Activated CD4-positive, CD25-positive, alpha-beta regulatory T cell (primary cell): ENCODE measurements around the gene ANKH.

Source experiments
- DNase-seq, 4 experiments: peaks; one replicate each; lab custom pipeline; 2025; lab: John Stamatoyannopoulos, UW

The ANKH gene

DNA sequence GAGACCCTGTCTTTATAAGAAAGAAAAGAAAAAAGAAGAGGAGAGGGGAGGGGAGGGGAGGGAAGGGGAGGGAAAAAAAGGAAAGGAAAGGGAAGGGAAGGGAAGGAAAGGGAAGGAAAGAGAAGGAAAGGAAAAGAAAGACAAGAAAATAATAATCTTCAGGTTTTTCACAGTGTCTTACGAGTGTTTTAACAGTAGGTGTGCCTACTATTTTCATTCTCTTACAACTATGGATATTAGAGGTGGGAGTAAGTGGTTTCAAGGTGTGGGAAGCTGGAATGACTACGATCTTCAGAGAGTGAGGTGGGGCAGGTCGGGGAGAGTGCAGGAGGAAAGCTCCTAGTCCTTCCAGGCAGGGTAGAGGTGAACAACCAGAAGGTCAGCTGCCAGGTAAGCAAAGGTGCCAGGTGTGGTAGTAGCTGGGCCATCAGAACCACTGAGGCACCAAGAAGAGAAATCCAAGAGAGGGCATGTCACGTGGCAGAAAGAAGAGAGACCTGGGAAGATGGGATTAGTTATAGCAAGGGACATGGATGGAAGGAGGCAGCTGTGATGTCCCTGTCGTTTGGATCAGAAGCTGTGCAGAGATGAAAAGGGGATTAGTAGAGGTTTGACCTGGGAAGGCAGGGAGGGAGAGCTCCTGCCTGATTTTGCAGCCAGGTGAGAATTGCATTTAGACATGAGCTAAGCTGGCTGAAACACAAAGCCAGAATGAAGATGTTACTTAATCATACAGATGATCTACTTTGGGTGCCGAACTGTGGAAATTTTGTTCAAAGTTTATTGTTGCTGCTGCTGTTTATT lies 111.6 kb downstream of the ANKH start:
- no peak for DNase-seq

DNA sequence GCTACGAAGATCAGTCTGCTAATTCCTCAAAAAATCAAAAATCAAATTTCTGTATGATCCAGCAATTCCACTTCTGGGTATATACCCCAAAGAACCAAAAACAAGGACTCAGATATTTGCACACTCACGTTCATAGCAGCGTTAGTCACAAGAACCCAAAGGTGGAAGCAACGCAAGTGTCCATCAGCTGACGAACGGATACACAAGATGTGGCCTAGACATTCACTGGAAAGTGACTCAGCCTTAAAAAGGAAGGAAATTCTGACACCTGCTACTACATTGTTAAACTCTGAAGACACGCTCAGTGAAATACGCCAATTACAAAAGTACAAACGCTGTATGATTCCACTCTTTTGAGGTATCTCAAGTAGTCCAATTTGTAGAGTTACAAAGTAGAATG lies 113.7 kb downstream of the ANKH start:
- no peak for DNase-seq

DNA sequence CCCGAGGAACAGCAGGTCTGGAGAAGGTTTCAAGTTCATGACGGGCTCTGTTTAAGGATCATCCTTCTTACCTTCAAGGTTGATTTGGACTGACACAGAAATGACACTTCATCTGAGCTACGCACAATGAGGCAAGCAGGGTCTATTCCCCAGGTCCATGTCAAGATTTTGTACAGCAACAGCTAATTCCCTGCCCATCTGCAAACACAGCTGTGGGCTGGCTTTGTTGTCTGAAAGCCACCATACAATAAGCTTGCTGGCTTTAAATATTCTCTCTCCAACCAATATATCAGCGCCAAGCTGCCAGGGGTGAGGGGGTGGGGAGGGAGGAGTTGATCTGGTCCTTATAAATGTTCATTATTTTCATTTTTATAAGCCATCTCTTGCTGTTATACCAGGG lies 115.1 kb downstream of the ANKH start:
- DNase-seq, result no peak

DNA sequence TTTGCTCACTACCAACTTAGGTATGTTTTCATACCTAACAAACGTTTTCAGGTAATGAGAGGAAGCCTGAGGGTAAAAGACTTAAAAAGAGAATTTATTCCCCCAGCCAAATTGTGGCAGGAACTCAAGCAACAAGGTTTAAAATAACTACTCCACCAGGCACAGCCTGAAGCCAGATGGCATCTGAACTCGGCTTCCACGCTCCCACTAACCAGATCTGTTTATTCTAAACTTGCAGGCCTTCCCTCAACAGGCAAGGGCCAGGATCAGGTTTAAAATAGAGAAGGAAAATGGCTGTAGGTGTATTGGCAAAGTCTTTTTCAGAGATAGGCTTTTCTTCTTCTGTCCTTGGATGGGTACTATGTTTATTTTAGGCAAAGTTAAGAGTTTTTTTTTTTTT lies 117.6 kb downstream of the ANKH start:
- DNase-seq, result no peak

DNA sequence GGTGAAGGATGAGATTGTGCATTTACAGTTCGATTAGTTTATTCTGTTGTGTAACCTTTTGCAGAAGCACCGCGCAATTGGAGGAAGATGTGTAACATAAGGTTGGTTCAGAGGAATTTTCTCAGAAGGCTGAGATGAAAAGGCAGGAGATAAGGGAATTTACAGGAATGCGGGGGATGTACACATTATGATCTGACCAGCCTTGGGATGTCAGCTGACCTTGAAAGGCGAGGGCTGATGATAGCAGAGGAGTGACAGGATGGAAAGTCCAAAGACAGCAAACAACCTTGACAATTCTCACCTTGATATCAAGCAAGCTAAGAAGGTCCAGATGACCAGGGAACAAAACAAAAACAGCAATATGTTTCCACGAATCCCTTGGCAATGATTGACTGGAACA lies 118.3 kb downstream of the ANKH start:
- no peak for DNase-seq

DNA sequence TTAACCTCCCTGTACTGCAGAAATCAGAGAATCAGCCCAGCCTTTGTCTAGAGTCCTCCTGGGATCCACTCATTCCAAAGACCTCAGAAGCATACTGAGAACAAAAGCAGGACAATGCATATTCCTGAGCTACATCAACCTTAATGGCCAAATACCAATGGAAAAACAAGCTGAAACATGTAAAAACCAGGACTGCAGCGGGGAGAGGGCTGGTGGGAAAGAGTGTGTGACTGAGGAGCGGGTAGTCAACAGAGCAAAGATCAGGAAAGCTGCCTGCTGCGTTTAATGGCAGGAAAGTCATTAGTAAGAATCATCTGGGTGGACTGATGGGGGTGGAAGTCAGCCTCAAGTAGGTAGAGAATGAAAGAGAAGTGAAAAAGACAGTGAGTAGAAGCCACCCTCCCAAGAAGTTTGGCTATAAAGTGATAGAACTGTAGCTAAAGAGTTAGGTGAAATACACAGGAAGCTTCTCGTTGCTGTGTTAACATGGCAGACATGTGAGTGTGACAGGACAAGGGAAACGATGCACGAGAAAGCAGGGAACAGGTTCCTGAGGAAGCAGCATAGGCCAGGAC lies 119.0 kb downstream of the ANKH start:
- no peak for DNase-seq

DNA sequence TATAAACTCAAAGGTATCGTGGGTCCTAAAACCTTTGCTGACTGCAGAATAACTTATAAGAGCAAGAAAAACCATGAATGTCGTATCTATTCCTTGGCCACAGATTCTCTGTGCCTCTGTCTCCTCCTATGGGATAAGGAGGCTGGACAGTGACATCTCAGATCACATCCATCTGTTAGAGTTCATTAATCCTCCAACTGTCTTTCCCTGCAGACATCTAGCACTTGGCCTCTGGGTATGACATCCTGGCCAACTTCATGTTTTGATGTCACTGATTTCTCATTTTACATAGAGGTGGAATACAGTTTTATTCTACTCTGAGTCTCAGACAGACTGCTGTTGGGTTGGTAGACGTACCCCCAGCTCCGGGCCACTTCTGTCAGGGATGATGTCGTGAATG lies 120.9 kb downstream of the ANKH start:
- no peak for DNase-seq

DNA sequence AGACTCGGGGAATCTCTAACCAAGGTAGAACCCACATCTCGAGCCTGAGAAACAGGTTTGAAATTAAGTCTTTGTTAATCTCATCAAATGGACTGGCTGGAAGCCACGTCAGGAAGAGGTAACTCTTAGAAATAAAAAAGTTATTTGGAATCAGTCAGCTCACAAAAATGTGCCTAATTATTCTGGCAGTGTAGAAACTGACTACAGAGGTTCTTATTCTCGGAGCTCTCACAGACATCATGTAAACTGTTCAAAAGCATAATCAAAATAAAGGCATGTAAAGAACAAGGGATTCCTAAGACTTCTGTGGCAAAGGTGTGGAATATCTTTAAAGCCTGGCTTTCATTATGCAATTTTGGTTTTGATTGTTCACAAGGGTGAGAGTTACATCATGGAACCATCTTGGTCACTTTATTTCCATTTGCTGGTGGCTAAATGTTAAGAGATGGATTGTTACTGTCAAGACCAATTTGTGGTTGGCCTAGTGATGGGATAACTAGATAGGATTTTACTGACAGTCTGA lies 121.9 kb downstream of the ANKH start:
- DNase-seq, result no peak

DNA sequence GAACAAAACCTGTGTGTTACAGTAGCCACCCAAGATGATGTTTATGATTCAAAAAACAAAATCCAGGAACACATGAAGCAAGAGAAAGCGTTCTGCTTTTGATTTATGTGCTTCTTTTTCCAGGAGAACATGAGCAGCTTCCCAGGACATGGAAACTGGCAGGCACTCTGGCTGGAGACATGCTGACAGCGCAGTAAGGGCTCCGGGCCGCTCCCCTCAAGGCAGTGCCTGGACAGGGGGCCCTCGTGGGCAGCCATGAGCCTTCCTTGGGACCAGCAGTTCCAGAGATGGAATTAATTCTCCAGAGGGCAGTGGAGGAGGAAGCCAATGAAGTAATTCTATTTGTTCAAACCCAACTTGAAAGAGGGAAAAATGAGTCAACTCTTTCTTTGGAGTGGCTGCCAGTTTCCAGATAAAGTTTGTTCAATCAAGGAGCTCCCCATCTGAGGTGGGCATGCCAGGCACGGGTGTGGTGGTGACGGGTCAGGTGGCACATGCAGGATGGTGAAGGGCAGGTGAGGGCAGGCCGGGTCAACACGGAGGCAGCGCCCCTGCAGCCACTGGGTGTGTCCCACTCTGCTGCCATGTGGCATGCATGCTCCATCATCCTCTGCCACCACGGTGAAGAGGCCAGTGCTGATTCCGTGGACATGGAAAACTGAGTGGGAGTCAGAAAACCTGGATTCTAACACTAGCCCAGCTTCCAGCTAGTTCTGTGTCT lies 123.2 kb downstream of the ANKH start:
- DNase-seq, result no peak

DNA sequence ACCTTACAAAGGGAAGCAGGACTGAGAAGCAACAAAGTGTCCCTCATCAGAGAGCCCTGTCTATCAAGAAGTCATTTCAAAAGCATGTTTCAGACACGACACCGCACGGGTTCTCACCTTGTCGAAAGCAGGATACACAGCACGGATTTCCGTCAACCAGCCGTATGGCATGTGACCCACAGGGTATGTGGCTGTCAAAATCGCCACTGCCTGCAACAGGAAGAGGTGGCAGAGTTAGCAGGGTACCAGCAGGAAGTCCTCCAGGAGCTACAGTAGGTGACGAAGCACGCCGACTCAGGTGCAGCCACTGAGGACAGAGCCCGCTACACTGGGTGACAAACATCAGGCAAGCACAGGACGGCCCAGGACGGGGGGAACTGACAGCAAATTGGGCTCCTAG lies 125.8 kb downstream of the ANKH start:
- no peak for DNase-seq

DNA sequence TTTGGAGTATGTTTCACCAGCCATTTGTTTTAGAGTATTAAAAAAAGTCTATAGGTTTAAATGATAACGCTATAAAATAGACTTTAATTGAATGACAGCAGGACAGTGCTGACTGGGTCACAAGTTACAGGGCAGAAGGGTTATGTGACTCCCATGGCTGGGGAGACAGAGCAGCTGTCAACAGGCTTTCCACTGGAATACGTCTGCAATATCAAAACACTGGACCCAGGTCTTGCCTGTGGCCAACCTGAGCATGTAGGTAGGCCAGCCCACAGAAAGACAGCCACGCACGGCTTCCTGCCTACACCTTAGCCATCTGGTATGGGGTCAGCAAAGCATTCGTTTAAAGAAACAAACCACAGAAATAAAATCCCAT lies 126.4 kb downstream of the ANKH start:
- DNase-seq, result no peak

DNA sequence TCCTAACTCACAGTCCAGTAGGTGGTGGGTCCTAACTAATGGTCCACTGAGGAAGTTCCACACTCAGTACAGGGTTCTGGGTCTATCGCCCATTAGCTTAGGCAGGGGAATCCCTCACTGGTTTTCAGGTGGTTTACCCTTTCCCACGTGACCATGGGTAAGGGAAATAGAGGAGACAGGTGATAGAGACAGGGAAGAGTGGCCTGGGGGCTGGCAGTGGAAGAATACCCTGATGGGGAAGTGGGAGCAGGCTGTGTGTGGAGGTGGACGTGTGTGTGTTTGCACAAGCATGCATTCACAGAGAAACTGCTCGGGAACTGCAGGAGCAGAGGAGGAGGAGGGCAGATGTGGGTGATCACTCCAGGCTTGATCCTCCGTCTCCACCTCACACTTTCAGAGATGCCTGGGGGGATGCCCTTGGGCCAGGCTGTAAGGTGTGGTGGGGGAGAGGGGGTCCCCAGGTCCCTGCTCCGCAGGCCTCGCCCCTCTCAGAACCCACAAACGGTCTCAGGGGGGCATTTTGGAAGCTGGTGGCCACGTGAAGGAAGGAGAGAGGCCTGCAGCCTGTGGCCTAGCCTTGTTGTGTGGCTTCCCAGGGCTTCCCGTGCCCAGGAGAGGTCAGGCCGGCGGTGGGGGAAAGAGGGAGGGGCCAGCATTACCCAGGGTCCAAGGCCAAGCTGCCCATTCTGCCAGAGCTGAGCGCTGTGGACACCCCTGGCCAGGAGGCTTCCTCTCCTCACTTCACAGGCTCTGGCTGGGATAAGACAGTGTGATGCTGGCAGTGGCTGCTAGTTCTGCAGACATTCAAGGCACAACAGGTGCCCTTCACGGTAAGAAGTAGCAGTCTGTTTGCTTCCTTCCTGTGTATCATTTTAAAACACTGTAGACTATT lies 127.0 kb downstream of the ANKH start:
- DNase-seq, result no peak

DNA sequence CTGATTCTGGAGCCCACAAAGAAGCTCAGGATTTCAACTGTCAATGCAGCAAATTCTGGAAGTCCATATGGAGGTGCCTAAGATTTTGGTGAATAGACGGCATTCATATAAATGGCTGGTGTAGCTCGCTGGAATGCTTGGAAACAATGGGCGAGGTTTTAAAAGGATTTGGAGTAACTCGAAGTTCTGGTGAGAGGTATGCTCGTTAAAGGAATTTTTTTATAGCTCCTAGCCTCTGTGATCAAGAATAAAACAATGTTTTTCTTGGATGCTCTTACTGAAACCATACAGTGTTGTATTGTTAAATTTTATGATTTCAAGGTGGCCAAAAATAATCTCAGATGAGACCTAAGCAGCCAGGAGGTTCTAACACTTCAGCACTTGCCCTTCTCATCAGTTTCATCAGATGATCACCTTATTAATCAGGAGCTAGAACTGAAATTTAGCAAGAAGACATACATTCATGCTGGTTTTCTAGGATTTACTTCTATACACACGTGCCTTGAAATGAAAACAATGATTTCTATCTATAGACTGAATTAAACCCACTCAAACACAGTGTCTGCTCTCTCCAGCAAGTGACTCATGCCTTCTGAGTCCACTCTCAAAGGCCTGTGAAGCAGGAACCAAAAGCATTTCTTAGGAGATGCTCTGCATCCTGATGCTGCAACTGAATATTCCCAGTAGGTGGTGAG lies 127.8 kb downstream of the ANKH start:
- DNase-seq, result no peak

DNA sequence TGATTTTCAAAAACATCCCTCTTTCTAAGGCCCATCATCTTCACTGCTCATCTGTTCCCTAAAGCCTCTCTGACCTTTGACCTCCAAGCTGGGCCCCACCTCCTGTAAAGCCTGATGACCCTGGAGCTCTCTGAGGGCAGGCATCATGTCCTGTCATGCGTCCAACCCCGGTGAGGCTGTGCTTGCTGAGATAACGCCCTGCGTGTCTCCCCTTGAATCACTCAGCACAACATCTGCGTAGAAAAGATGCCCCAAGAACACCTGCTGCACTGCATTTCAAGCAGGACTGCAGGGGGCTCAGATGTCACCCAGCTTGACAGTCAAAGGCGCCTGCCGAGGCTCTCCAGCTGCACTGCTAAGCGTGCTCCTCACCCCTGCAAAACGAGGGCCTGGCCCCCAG lies 129.1 kb downstream of the ANKH start:
- no peak for DNase-seq

DNA sequence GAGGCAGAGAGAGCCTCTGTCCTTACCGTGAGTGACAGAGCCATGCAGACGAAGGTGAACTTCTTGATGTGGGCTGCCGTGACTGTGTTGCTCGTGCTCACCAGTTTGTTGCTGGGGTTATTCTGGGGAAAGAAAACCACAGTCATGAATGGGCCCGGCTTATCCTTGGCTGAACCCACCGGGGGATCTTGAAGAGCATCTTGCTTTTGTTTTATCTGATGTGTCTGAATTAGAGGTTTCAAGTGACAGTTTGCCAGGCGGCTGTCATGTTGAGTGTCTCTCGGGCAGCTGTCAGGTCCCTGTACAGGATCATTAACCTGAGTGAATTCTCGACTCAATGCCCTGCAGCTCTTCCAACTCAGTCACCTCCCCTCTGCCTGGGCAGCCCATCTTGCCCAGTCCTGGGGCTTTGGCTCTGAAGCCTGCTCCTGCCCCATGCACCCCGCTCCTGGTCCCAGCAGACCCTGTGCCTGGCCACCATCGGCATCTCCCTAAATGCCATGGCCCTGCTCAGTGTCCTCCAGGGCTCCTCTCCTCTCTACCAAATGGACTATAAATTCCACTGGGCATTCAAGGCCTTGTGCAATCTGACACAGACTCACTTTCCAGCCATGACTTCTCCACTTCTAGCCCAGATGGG lies 129.7 kb downstream of the ANKH start:
- no peak for DNase-seq

DNA sequence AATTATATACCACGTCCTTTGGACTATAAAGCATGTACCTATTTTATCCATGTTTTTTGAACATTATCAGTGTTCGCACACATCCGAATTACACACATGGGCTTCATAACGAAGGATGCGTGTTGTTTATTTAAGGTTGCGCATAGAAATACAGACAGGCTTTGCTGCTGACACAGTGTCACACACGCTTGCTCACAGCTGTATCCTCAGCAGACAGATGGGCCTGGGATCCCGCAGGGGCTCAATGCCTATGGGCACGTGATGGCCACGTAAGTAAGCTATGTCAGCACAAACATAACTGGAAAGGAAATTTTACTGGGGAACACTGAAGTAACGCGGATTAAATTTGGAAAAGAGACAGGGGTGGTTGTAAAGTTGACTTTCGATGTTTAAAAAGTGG lies 130.4 kb downstream of the ANKH start:
- DNase-seq, result no peak

DNA sequence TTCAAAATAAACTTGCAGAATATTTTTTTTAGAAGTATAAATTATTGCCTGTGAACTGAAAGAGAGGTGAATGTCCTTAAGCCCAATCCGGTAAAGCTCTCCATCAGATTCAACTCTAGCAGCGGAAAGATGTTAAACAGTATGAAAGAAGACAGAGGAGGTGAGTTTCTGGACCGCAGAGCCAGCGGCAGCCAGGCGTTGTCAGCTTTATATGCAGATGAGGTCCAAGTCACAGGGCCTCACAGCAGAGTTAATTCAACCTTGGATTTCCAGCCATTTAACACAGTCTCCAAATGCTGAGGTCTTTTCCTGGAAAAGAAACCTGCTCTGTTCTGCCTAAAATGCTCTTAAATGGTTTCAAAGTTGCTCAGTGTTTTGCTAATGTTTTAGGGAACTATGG lies 131.6 kb downstream of the ANKH start:
- DNase-seq, result no peak

DNA sequence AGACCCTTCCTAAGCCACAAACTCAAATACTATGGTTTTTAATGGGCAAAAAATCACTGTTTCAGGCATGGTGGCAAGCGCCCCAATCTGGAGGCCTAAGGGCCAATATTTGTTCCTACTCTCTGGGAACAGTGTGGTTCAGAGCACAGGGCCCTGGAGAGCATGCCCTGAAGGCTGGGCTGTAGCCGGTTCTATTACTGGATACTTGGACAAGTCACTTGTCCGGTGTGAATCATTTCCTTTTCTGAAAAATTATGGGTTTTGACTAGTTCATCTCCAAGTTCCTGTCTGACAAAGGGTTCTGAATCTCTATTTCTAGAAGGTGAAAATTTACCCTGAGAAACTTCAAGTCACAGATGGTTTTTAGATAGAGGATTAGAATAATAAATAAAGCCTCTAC lies 132.0 kb downstream of the ANKH start:
- DNase-seq, result no peak

DNA sequence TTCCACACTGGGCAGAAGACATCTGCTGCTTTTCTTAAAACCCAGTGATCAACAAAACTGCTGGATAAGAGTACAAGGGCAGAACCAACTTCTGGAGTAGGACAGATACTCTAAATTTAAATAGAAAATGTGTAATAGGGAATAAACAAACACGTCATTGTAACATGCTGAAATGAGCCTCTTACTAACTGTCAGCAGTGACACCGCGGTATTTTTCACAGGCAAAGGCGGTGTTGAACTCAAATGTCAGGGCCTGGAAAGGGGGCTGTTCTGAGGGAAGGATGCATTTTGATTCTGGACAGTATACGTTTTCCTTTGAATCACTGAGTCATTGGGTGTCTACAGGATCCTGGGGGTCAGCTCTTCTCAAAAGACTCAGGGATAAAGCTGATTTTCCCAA lies 133.5 kb downstream of the ANKH start:
- DNase-seq, result no peak

DNA sequence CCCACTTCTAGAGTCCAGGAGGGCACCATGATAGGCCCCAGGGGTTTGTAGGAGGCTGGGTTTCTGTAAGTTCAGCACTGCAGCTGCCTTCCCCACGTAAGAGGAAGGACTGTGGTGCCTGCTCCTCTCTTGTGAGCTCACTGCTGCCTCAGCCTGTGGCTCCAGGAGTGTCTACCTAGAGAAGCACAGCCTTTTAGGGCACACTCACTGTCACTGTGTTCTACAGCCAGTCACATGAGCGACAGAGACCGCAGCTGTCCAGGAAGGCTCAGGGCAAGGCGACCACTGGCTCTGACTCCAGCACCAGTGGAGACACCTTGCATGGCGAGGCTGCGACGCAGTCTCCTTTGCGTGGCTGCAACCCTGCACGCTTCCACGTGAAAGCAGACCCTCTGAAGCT lies 134.3 kb downstream of the ANKH start:
- no peak for DNase-seq

DNA sequence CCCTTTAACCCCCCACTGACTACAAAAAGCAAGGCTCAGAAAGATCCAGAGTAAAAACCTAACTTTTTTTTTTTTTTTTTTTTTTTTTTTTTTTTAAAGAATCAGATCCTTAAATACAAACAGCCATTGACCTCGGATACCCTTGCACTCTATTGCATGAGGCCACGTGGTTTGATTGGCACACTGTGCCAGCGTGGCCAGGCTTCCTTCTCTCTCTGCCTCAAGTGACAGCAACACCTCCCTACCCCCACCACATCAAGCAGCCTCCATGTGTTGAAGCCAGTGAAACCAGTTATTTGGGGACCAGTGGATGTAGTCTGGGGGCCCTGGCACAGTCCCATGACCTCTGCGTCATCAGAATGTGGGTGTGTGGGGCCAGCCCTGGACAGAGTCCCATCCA lies 135.6 kb downstream of the ANKH start:
- DNase-seq, result no peak
